Stimulated activated CD8-positive, alpha-beta memory T cell treated with anti-CD3 and anti-CD28 coated beads, Interleukin-12 subunit alpha, Interleukin-12 subunit beta, amount 100 ng/mL, for 1 hour (primary cell): Measurements from ENCODE around the gene TUBB8B.
"Not testable (repeated sequence)": the region's sequence is repeated elsewhere in the genome, so short reads cannot be mapped to it uniquely, and the experiment has no call there.

Experiments used
- DNase-seq: peaks from one replicate; pipeline ENCODE4 v3.0.0-alpha.2; 2020; ENCODE audit warnings: low read depth

Gene TUBB8B

DNA sequence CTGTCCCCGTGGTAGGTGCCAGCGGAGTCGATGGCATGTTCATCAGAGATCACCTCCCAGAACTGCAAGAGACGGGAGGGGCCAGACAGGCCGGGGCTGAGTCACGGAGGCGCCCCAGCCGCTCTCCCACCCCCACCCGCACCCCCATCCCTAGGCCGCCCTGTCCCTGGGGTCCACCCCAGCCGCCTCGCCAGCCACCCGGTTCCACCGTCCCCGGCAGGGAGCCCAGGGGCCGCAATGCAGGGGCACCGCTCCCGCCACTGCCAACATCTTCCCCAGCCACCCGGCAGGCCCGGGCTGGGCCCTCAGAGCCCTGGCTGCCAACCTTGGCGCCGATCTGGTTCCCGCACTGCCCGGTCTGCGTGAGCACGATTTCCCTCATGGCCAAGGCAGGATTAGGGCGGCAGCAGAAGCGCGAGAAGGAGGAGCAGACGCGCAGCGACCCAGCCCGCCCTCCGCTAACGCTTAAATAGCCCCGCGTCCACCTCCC, at the start of gene TUBB8B:
Gene TUBB8B, minus strand, starts transcription at position 440 of the 490 bp plus-strand sequence. Its CDS starts 58 bp downstream, at position 382.
- not testable (repeated sequence) for DNase-seq

DNA sequence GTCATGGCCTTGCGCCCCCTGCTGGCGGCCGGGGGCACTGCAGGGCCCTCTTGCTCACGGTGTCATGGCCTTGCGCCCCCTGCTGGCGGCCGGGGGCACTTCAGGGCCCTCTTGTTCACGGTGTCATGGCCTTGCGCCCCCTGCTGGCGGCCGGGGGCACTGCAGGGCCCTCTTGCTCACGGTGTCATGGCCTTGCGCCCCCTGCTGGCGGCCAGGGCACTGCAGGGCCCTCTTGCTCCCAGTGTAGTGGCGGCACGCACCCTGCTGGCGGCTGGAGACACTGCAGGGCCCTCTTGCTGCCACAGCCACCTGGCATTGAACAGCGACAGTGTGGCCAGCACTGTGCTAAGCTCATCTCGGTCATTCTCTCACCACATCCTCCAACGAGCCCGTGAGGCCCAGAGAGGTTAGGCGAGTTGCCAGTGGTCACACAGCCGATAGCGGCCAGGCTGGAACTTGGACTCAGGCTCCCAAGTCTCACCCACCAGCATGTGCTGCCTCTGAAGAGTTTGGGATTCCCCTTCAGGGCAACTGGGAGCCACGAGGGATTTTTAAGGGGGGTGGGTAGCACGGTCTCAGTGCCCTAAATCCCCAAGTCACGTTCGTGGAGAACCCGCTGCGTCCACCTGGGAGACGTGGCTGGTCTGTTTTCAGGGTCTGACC, 48.0 kb upstream of the TUBB8B start:
- not testable (repeated sequence) for DNase-seq

DNA sequence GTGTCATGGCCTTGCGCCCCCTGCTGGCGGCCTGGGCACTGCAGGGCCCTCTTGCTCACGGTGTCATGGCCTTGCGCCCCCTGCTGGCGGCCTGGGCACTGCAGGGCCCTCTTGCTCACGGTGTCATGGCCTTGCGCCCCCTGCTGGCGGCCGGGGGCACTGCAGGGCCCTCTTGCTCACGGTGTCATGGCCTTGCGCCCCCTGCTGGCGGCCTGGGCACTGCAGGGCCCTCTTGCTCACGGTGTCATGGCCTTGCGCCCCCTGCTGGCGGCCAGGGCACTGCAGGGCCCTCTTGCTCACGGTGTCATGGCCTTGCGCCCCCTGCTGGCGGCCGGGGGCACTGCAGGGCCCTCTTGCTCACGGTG, 47.3 kb upstream of the TUBB8B start:
- DNase-seq = not testable (repeated sequence)

GRCh38 chr18:96101-96766, 46.8 kb upstream of the TUBB8B start:
- not testable (repeated sequence) for DNase-seq

DNA sequence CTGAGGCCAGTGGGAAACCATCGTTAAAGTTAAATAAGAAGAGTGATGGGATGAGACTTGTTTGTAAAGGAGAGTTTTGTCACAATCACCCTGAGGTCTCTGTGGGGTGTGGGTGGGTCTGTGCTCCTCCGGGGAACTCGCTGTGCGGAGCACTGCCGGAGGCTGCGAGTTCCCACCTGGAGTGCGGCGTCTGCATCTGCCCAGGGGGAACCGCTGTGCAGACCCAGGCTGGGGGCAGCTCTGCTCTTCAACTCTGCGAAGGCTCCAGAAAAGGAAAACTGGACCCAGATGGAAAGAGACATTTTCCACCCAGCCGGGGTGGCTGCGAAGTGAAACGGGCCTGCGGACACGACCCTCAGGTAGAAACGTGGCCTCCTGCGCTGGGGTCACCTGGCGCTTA, 46.2 kb upstream of the TUBB8B start:
- DNase-seq = not testable (repeated sequence)

DNA sequence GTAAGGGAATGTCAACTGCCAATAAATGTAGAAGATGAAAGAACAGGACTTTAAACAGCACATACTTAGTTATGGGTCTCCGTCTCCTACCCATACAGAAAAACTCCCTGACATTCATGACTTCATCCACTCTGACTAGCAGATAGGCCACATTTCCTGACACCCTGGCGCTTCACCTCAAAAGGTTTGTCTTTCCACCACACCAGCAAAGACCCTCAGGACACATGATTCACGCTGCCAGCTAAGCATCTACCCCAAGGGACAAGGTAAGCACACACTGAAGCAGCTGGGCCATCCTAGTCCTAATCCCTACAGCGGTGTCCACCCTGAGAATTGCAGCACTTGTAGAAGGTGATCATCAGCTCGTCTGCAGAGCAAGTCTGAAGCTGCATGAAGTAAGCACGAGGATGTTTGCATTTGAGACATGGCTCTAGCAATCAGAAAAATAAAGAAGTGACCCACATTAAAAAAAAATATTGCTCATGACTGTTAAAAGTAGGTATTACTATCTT, 44.5 kb upstream of the TUBB8B start:
- DNase-seq = not testable (repeated sequence)

- DNase-seq = not testable (repeated sequence)
Measured at GRCh38 chr18:91561-91960, 42.1 kb upstream of the TUBB8B start.

- DNase-seq = not testable (repeated sequence)
Measured at GRCh38 chr18:90396-91193, 41.2 kb upstream of the TUBB8B start.

DNA sequence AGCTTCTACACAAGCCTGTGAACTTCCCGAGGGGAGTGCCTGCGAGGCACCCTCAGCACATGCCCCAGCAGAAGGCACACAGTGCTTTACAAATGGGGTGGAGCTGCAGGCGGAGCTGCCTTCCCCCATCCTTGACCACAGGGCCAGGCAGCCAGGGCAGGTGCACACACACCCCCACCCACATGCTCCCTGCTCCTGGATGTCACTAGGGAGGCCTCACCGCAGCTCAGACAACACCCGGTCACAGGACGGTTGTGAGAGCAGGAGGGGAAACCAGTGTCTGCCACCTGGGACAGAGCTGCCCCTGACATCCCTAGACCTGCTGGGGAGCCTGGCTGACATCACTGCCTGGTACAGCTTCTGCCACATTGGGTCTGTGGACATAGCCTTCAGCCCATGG, 39.7 kb upstream of the TUBB8B start:
- DNase-seq = not testable (repeated sequence)

- DNase-seq = not testable (repeated sequence)
Measured at GRCh38 chr18:84801-85200, 35.4 kb upstream of the TUBB8B start.

GRCh38 chr18:82626-83209, 33.3 kb upstream of the TUBB8B start:
- DNase-seq = not testable (repeated sequence)

DNA sequence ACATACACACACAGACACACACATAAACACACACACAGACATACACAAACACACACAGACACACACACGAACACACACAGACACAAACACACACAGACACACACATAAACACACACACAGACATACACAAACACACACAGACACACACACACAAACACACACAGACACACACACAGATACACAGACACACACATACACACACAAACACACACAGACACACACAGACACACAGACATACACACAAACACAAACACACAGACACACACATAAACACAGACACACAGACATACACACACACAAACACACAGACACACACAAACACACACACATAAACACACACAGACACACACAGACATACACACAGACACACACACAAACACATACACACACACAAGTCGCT, 31.5 kb upstream of the TUBB8B start:
- not testable (repeated sequence) for DNase-seq

- not testable (repeated sequence) for DNase-seq
Measured at GRCh38 chr18:80202-80601, 30.8 kb upstream of the TUBB8B start.

DNA sequence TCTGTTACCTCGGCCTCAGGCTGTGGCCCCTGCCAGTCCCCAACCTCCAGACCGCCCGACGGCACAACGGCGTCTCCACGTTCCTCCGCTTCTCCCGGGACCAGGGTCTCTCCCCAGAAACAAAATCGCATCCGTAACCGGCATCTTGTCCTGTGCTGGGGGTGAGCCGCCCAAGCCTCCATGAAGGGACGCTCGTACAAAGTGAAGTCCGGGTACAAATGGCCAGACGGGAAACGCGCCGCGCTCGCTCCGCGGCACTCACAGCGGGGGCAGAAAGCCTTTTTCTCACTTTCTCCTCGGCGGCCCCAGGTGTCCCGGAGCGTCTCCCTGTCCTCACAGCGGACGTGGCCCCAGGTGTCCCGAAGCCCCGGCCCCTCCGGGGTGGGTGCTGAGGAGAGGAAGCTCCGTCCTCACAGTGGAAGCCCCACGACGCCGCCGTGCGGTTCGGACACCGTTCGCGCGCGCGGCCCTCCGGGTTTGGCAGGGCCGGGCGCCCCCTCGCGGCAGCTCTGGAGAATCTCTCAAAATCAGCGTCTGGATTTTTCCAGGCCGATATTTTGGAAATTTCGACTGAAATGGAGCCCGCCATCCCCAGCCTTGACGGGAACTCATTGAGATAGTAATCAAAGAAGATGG, 26.2 kb upstream of the TUBB8B start:
- not testable (repeated sequence) for DNase-seq

- not testable (repeated sequence) for DNase-seq
Measured at GRCh38 chr18:73181-73777, 23.9 kb upstream of the TUBB8B start.

- DNase-seq = not testable (repeated sequence)
Measured at GRCh38 chr18:67701-68100, 18.3 kb upstream of the TUBB8B start.

GRCh38 chr18:64279-64678, 14.9 kb upstream of the TUBB8B start:
- DNase-seq = not testable (repeated sequence)

DNA sequence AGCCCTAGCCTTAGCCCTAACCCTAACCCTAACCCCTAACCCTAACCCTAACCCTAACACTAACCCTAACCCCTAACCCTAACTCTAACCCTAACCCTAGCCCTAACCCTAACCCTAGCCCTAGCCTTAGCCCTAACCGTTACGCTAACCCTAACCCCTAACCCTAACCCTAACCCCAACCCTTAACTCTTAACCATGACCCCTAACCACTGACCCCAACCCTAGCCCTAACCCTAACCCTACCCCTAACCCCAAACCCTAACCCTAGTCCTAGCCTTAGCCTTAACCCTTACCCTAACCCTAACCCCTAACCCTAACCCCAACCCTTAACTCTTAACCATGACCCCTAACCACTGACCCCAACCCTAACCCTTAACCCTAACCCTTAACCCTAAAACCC, 14.2 kb upstream of the TUBB8B start:
- DNase-seq = not testable (repeated sequence)

DNA sequence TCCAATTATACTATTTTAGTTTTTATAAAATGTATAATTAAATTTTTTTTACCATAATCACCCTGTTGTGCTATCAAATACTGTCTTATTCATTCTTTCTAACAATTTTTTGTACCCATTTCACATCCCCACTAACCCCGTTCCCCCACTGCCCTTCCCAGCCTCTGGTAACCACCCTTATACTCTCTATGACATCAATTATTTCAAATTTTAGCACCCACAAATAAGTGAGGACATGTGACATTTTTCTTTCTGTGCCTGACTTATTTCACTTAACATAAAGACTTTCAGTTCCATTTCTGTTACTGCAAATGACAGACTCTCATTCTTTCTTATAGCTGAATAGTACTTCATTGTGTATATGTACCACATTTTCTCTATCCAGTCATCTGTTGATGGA, 5.0 kb upstream of the TUBB8B start:
- DNase-seq = not testable (repeated sequence)

DNA sequence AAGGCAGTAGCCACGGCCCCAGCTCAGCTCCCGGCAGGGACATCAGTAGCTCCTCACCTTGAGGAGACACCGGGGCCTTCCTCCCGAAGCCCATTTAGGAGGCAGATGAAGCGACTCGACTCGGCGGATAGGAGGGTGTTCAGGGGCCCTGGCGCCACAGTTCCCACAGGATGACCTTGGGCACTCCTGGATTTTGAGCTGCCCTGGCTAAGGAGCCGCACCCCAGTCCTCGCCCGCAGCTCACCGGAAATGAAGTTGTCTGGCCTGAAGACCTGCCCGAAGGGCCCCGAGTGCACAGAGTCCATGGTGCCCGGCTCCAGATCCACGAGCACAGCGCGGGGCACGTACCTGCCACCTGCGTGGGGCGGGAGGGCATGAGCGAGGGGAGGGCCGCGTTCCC, 719 bp downstream of the TUBB8B start:
- not testable (repeated sequence) for DNase-seq

GRCh38 chr18:13177-13576, 36.2 kb downstream of the TUBB8B start:
- DNase-seq = not testable (repeated sequence)
